Measurements from ENCODE around the gene GPAT3. TPM values are rescaled to one million over a fixed set of nuclear protein-coding genes. Genes with fewer than 3 reads are reported as not detected.

The GPAT3 gene
- total RNA-seq, 6 donors from 2014 or later = 3.2 to 9.9 (median 8.4) TPM; not detected in 1

- no peaks in the 10 kb centered on the region for H3K27me3 ChIP-seq
- H3K4me3 ChIP-seq = no peak overlapping the region
- H3K9me3 ChIP-seq = no peaks in the 10 kb centered on the region
- no peak overlapping the region for H3K27ac ChIP-seq
- DNase-seq = no peak
- 87 to 88% methylated on average over 3 of the region's 3 CpGs for WGBS, 2 donors
- no peaks in the 10 kb centered on the region for H3K4me1 ChIP-seq
- no peak for ATAC-seq (ENCODE audit: low FRiP score in 2 of 2)
- no peaks in the 10 kb centered on the region for H3K36me3 ChIP-seq
- TF ChIP-seq POLR2A (IDR thresholded peaks at IDR 0.05) (no peak), POLR2AphosphoS5 (IDR thresholded peaks at IDR 0.05) (no peak), CTCF (IDR thresholded peaks at IDR 0.05) (no peak), EP300 (IDR thresholded peaks at IDR 0.05) (no peak)
These were observed 69.8 kb downstream of the GPAT3 start for GRCh38 chr4:83605744-83606172.

DNA sequence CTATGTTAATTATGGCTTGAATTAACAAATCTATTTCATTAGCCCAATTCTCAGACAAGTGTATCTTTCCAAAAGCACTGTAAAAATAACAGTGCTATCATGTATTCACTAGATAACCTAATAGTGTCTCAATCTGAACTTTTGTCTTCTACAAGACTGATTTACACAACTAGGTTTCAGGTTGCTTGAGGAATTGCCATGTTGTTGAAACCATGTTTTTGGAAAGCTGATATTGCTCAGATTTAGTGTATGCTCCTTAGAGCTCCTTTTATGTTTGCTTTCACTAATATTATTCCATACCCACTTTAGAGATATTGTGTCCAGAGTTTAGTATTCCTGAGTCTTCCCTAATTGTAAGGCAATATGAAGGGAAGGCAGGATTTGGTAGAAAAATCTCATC, 70.6 kb downstream of the GPAT3 start:
- no peak overlapping the region for H3K4me3 ChIP-seq
- DNase-seq (no peak), ATAC-seq (ENCODE audit: low FRiP score in 2 of 2) (no peak)
- no peaks in the 10 kb centered on the region for H3K4me1 ChIP-seq
- no peaks in the 10 kb centered on the region for H3K36me3 ChIP-seq
- H3K9me3 ChIP-seq = no peaks in the 10 kb centered on the region
- no peak for TF ChIP-seq POLR2AphosphoS5 (IDR thresholded peaks at IDR 0.05)
- no peak for TF ChIP-seq CTCF (IDR thresholded peaks at IDR 0.05)
- TF ChIP-seq EP300 (IDR thresholded peaks at IDR 0.05) = no peak
- no peak for TF ChIP-seq POLR2A (IDR thresholded peaks at IDR 0.05)
- no peak overlapping the region for H3K27ac ChIP-seq
- no peaks in the 10 kb centered on the region for H3K27me3 ChIP-seq

GRCh38 chr4:83606898-83607297, 71.0 kb downstream of the GPAT3 start:
- TF ChIP-seq POLR2A (IDR thresholded peaks at IDR 0.05) (no peak), EP300 (IDR thresholded peaks at IDR 0.05) (no peak), CTCF (IDR thresholded peaks at IDR 0.05) (no peak), POLR2AphosphoS5 (IDR thresholded peaks at IDR 0.05) (no peak)
- H3K36me3 ChIP-seq = no peaks in the 10 kb centered on the region
- H3K27ac ChIP-seq = no peak overlapping the region
- ATAC-seq (ENCODE audit: low FRiP score in 2 of 2) (no peak), DNase-seq (no peak)
- no peaks in the 10 kb centered on the region for H3K4me1 ChIP-seq
- no peak overlapping the region for H3K4me3 ChIP-seq
- WGBS, 2 donors = 69 to 73% methylated on average over 7 of the region's 7 CpGs
- no peaks in the 10 kb centered on the region for H3K9me3 ChIP-seq
- H3K27me3 ChIP-seq = no peaks in the 10 kb centered on the region

GRCh38 chr4:83609365-83609764, 73.5 kb downstream of the GPAT3 start:
- DNase-seq = no peak
- no peak for ATAC-seq (ENCODE audit: low FRiP score in 2 of 2)
- no peak for TF ChIP-seq POLR2A (IDR thresholded peaks at IDR 0.05)
- TF ChIP-seq EP300 (IDR thresholded peaks at IDR 0.05) = no peak
- no peak for TF ChIP-seq CTCF (IDR thresholded peaks at IDR 0.05)
- no peak for TF ChIP-seq POLR2AphosphoS5 (IDR thresholded peaks at IDR 0.05)
- Histone ChIP-seq H3K4me1 (no peaks in the 10 kb centered on the region), H3K4me3 (no peak overlapping the region), H3K27me3 (peaks cover 0 to under 1% (median 0%) of the 10 kb centered on the region in 4 donors), H3K36me3 (no peaks in the 10 kb centered on the region), H3K27ac (no peak overlapping the region), H3K9me3 (peaks cover 0 to 21% (median 13%) of the 10 kb centered on the region in 4 donors)

GRCh38 chr4:83610729-83611128, 74.8 kb downstream of the GPAT3 start:
- TF ChIP-seq CTCF (IDR thresholded peaks at IDR 0.05) (no peak), POLR2A (IDR thresholded peaks at IDR 0.05) (no peak), POLR2AphosphoS5 (IDR thresholded peaks at IDR 0.05) (no peak), EP300 (IDR thresholded peaks at IDR 0.05) (no peak)
- Histone ChIP-seq H3K27ac (no peak overlapping the region), H3K36me3 (no peaks in the 10 kb centered on the region), H3K4me3 (no peak overlapping the region), H3K27me3 (peaks cover 0 to 3% (median 0%) of the 10 kb centered on the region in 4 donors), H3K4me1 (no peaks in the 10 kb centered on the region), H3K9me3 (peaks cover 0 to 31% (median 14%) of the 10 kb centered on the region in 4 donors)
- WGBS, 2 donors = 100% methylated on average over 1 of the region's 1 CpG
- ATAC-seq (ENCODE audit: low FRiP score in 2 of 2) (no peak), DNase-seq (no peak)

All from upper lobe of left lung (tissue), 6 donors.